Stimulated activated effector memory CD8-positive, alpha-beta T cell treated with anti-CD3 and anti-CD28 coated beads, Interleukin-12 subunit alpha, Interleukin-12 subunit beta, amount 100 ng/mL, for 72 hours (primary cell): Measurements from ENCODE around the gene TPCN2.

Experiments used
- ATAC-seq: fragments of 150-1000 bp; cut with Tn5 transposase; 2 replicates; pipeline ENCODE4 v1.10.0; 2021
- DNase-seq, 2 donors: peaks; one replicate each; pipeline ENCODE4 v3.0.0; 2021 to 2022; ENCODE audit warnings: low spot score in 2 of 2
- H3K27ac Mint-ChIP-seq: one replicate; pipeline ENCODE4 v1.8.0; 2022; ENCODE audit warnings: mild to moderate bottlenecking, mixed read lengths
- H3K36me3 Mint-ChIP-seq: one replicate; pipeline ENCODE4 v1.8.0; 2022; ENCODE audit warnings: mild to moderate bottlenecking, mixed read lengths
- H3K4me1 Mint-ChIP-seq: one replicate; pipeline ENCODE4 v1.8.0; 2022; ENCODE audit warnings: mixed read lengths
- H3K4me3 Mint-ChIP-seq: one replicate; pipeline ENCODE4 v1.8.0; 2022; ENCODE audit warnings: mild to moderate bottlenecking, mixed read lengths
- H3K9me3 Mint-ChIP-seq: one replicate; pipeline ENCODE4 v1.8.0; 2022; ENCODE audit warnings: mixed read lengths

The TPCN2 gene

DNA sequence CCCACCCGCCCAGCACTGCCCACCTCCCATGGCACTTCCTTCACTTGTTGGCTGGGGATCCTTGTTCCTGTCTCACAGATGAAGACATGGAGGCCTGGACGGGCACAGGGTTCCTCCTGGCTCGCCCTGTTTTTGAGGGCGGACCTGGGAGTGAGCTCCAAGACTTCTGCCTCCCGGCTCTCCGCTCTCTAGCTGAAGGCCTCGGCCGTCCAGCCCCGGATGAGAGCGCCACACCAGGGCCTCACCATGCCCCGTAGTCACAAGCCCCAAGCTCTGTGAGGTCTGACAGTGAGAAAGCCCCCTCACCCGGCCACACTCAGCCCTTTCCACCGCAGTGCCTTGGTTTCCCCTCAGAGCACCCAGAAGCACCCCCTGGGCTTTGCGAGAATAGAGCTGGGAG lies 9.1 kb downstream of the TPCN2 start:
- Mint-ChIP-seq H3K4me1 (peaks cover 49% of the 10 kb centered on the region), H3K27ac (no peak overlapping the region), H3K9me3 (no peaks in the 10 kb centered on the region), H3K36me3 (peaks cover 23% of the 10 kb centered on the region), H3K4me3 (no peak overlapping the region)
- DNase-seq (no peak), ATAC-seq (no peak)

DNA sequence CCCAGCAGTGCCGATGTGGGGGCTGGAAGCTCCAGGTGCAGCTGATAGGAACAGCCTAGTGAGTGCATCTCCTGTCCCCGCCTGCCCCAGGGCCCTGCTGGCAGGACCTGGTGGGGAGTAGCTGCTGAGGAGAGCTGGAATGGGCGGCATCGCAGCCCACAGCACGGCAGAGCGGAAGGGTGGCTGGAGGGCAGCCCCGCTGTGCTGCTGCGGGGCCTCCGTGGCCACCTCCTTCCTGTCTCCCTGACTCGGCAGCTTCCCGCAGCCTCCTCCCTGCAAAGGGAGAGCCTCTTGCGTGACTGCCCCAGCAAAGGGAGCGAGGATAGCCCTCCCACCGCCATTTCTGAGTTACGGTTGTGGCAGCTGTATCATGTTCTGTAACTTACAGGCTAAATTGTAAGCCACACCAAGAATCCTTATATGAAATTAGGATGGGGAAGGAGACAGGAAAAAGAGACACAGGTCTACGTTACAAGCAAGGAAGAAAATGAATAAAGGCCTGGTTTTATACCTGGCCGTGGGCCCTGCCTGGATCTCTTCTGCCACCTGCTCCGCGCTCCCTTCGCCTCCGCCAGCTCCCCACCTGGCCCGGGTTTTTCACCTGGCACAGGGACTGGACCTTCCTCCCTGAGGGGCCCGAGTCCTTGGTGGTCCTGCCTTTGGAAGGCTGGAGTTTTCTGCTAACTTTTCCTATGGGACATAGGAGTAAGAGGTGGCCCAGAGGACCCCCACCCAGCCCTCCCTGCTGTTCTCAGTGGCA lies 10.0 kb downstream of the TPCN2 start:
- no peak for DNase-seq
- no peak for ATAC-seq
- peaks cover 23% of the 10 kb centered on the region for H3K36me3 Mint-ChIP-seq
- peaks cover 49% of the 10 kb centered on the region for H3K4me1 Mint-ChIP-seq
- H3K27ac Mint-ChIP-seq = no peak overlapping the region
- H3K4me3 Mint-ChIP-seq = no peak overlapping the region
- H3K9me3 Mint-ChIP-seq = no peaks in the 10 kb centered on the region

GRCh38 chr11:69059429-69059828 lies 10.7 kb downstream of the TPCN2 start:
- DNase-seq (no peak), ATAC-seq (no peak)
- no peaks in the 10 kb centered on the region for H3K9me3 Mint-ChIP-seq
- H3K36me3 Mint-ChIP-seq = peaks cover 23% of the 10 kb centered on the region
- H3K4me3 Mint-ChIP-seq = no peak overlapping the region
- peaks cover 49% of the 10 kb centered on the region for H3K4me1 Mint-ChIP-seq
- no peak overlapping the region for H3K27ac Mint-ChIP-seq

DNA sequence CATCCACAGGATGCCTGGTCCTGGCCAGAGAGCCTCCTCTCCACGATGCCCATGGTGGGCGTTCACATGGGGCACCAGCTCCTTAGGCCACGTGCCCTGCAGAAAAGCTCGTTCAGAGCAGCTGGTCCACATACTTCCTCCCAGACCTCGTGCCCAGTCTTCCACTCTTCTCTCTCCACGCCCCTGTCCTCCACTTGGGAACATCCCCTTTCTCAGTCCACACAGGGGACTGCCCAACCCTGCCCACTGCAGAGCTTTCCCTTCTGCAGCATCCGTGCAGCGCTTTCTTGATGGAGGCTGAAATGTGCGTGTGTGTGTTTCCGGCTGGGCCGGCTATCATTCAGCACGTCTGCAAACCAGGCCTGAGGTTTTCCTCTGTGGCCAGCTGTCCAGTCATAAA lies 11.3 kb downstream of the TPCN2 start:
- H3K27ac Mint-ChIP-seq = peak overlapping the region; percentile 14
- H3K36me3 Mint-ChIP-seq = peaks cover 21% of the 10 kb centered on the region
- H3K9me3 Mint-ChIP-seq = no peaks in the 10 kb centered on the region
- no peak overlapping the region for H3K4me3 Mint-ChIP-seq
- DNase-seq = no peak
- peaks cover 47% of the 10 kb centered on the region for H3K4me1 Mint-ChIP-seq
- no peak for ATAC-seq

GRCh38 chr11:69060806-69061712 lies 12.3 kb downstream of the TPCN2 start:
- Mint-ChIP-seq H3K4me1 (peaks cover 36% of the 10 kb centered on the region), H3K4me3 (no peak overlapping the region), H3K27ac (peak overlapping the region; percentile 63), H3K36me3 (peaks cover 10% of the 10 kb centered on the region), H3K9me3 (no peaks in the 10 kb centered on the region)
- ATAC-seq = no peak
- DNase-seq = no peak

GRCh38 chr11:69061713-69062053 lies 13.0 kb downstream of the TPCN2 start:
- no peak for ATAC-seq
- H3K36me3 Mint-ChIP-seq = peaks cover 6% of the 10 kb centered on the region
- peak overlapping the region; percentile 63 for H3K27ac Mint-ChIP-seq
- DNase-seq = no peak
- H3K4me3 Mint-ChIP-seq = no peak overlapping the region
- H3K9me3 Mint-ChIP-seq = no peaks in the 10 kb centered on the region
- peaks cover 31% of the 10 kb centered on the region for H3K4me1 Mint-ChIP-seq

- Mint-ChIP-seq H3K4me3 (no peak overlapping the region), H3K4me1 (peaks cover 31% of the 10 kb centered on the region), H3K27ac (peak overlapping the region; percentile 63), H3K36me3 (peaks cover 6% of the 10 kb centered on the region), H3K9me3 (no peaks in the 10 kb centered on the region)
- ATAC-seq (no peak), DNase-seq (no peak)
Observed at GRCh38 chr11:69062169-69062855, 13.6 kb downstream of the TPCN2 start.

- no peak overlapping the region for H3K27ac Mint-ChIP-seq
- no peaks in the 10 kb centered on the region for H3K9me3 Mint-ChIP-seq
- peaks cover 11% of the 10 kb centered on the region for H3K36me3 Mint-ChIP-seq
- H3K4me3 Mint-ChIP-seq = no peak overlapping the region
- ATAC-seq (no peak), DNase-seq (no peak)
- peaks cover 38% of the 10 kb centered on the region for H3K4me1 Mint-ChIP-seq
Observed at GRCh38 chr11:69062873-69063651, 14.3 kb downstream of the TPCN2 start.

DNA sequence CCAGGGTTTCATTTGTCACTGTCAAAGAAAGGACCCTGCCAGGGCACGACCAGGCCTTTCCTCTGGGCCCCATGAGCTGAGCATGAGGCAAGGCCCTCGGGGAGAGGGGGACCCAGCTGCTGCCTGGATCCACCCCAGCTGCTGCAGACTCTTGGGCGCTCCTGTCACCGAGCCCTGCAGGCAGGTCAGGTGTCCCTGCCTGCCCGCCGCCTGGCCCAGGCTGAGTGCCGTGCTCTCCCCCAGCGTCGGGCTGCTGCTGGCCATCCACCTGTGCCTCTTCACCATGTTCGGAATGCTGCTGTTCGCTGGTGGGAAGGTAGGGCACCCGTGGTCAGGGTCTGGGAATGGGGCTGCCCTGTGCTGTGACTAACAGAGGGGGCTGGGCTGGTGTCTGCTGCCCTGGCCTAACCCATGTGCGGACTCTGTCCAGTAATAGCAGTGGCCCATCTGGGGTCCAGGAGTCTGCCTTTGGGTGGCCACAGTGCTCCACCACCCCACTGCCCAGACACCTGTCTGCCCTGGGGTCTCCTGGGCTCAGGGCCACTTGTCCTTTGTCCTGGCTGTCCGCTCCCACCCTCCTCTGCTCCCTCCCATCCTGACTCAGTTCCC lies 15.0 kb downstream of the TPCN2 start:
- Mint-ChIP-seq H3K4me3 (no peak overlapping the region), H3K27ac (no peak overlapping the region), H3K36me3 (peaks cover 11% of the 10 kb centered on the region), H3K4me1 (peaks cover 38% of the 10 kb centered on the region), H3K9me3 (no peaks in the 10 kb centered on the region)
- ATAC-seq = no peak
- no peak for DNase-seq

DNA sequence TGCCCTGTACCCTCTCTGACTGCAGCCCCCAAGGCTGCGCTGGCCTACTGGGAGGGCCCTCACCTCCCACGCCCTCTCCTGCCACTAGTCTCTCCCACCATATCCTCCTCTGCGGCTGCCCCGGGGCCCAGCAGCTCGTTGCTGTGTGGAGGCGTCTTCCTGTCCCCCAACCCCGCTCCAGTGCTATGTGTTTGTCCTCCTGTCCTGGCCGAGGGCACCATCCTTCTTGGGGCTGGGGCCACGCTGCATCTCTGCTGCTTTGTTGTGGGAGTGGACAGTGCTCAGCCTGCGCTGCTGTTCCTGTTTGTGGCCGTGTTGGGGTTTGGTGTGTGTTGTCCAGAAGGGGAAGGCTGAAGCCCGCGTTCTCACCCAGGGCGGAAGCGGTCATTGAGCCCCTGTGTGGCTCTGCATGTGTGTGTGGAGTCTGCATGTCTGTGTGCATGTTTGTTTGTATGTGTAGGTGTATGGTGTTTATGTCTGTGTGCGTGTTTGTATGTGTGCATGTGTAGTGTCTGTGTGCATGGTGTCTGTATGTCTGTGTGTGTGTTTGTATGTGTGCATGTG lies 15.7 kb downstream of the TPCN2 start:
- ATAC-seq (no peak), DNase-seq (no peak)
- no peak overlapping the region for H3K27ac Mint-ChIP-seq
- H3K36me3 Mint-ChIP-seq = peaks cover 11% of the 10 kb centered on the region
- H3K9me3 Mint-ChIP-seq = no peaks in the 10 kb centered on the region
- peaks cover 34% of the 10 kb centered on the region for H3K4me1 Mint-ChIP-seq
- no peak overlapping the region for H3K4me3 Mint-ChIP-seq

- no peak overlapping the region for H3K4me3 Mint-ChIP-seq
- no peak for ATAC-seq
- H3K9me3 Mint-ChIP-seq = no peaks in the 10 kb centered on the region
- DNase-seq = no peak
- H3K27ac Mint-ChIP-seq = no peak overlapping the region
- peaks cover 26% of the 10 kb centered on the region for H3K4me1 Mint-ChIP-seq
- peaks cover 11% of the 10 kb centered on the region for H3K36me3 Mint-ChIP-seq
Observed at GRCh38 chr11:69065147-69065710, 16.5 kb downstream of the TPCN2 start.

GRCh38 chr11:69066122-69067112 lies 17.7 kb downstream of the TPCN2 start:
- Mint-ChIP-seq H3K9me3 (no peaks in the 10 kb centered on the region), H3K36me3 (peaks cover 20% of the 10 kb centered on the region), H3K4me3 (no peak overlapping the region), H3K4me1 (peaks cover 16% of the 10 kb centered on the region), H3K27ac (no peak overlapping the region)
- no peak for ATAC-seq
- no peak for DNase-seq

- DNase-seq (no peak), ATAC-seq (no peak)
- Mint-ChIP-seq H3K27ac (no peak overlapping the region), H3K36me3 (peaks cover 20% of the 10 kb centered on the region), H3K9me3 (no peaks in the 10 kb centered on the region), H3K4me1 (peaks cover 9% of the 10 kb centered on the region), H3K4me3 (no peak overlapping the region)
Observed at GRCh38 chr11:69067200-69067599, 18.5 kb downstream of the TPCN2 start.
